Gastrocnemius medialis (tissue), 4 donors: Measurements from ENCODE around the gene CHRNA10. TPM values are rescaled to one million over a fixed set of nuclear protein-coding genes. Genes with fewer than 3 reads are reported as not detected.
A peak's percentile ranks its signal among the peaks of the same experiment; 100 is the strongest.

Experiments
- ATAC-seq, 2 donors: fragments of 150-250 bp; one replicate each; pipeline ENCODE4 v1.9.1; 2016
- DNase-seq, 2 donors: peaks; one replicate each; pipeline ENCODE4 v3.0.0-alpha.2; 2019
- H3K27ac ChIP-seq, 4 donors: fragments of 200-600 bp; sonication (generic); 1 replicate in 1 of 4; 2 replicates in 3 of 4; pipeline ENCODE4 v1.5.1; 2016 to 2018; ENCODE audit warnings: mild to moderate bottlenecking in 2 of 4, moderate library complexity in 1 of 4
- H3K27me3 ChIP-seq, 3 donors: fragments of 200-600 bp; sonication (generic) in 2 of 3; 1 replicate in 1 of 3; 2 replicates in 2 of 3; pipeline versions ENCODE4 v1.5.1 to v1.6.0; 2016 to 2019; ENCODE audit warnings: mild to moderate bottlenecking in 1 of 3, moderate library complexity in 1 of 3
- H3K36me3 ChIP-seq, 2 donors: fragments of 200-600 bp; sonication (generic) in 1 of 2; one replicate each; pipeline ENCODE4 v1.5.1; 2017 to 2018
- H3K4me1 ChIP-seq, 2 donors: fragments of 200-600 bp; sonication (generic) in 1 of 2; one replicate each; pipeline ENCODE4 v1.5.1; 2016 to 2017; ENCODE audit warnings: mild to moderate bottlenecking in 2 of 2
- H3K4me3 ChIP-seq, 4 donors: fragments of 200-600 bp; sonication (generic) in 3 of 4; 1 replicate in 1 of 4; 2 replicates in 3 of 4; pipeline ENCODE4 v1.5.1; 2016 to 2019; ENCODE audit warnings: mild to moderate bottlenecking in 2 of 4
- H3K9me3 ChIP-seq, 3 donors: fragments of 200-600 bp; sonication (generic) in 2 of 3; 1 replicate in 1 of 3; 2 replicates in 2 of 3; pipeline ENCODE4 v1.5.1; 2016 to 2019
- CTCF ChIP-seq, 5 experiments: fragments of 450-650 bp in 3 of 5; fragments of 200-600 bp in 2 of 5; sonication (generic) in 2 of 5; IDR thresholded peaks in 4 of 5; conservative IDR thresholded peaks in 1 of 5; 1 replicate in 4 of 5; 2 replicates in 1 of 5; pipeline ENCODE4 v1.5.1; 2016 to 2019; ENCODE audit warnings: antibody characterized with exemption in 5 of 5, mild to moderate bottlenecking in 3 of 5, moderate library complexity in 3 of 5
- POLR2A ChIP-seq, 2 donors: fragments of 450-650 bp; IDR thresholded peaks; one replicate each; pipeline ENCODE4 v1.6.1; 2017; ENCODE audit warnings: antibody characterized with exemption in 2 of 2, mild to moderate bottlenecking in 2 of 2, moderate library complexity in 2 of 2
- in situ Hi-C, 4 donors: fragments of 200-750 bp; cut with MboI; loops; one replicate each; pipeline versions ENCODE4 v1.15.0 to v1.8.0; 2017; ENCODE audit warnings: low sequenced_read_pairs in 4 of 4
- intact Hi-C: fragments of 100-400 bp; cut with DNase I; formaldehyde crosslinking; loops from one replicate; pipeline ENCODE4 v1.15.1; 2023; ENCODE audit warnings: low total_unique reads
- total RNA-seq, 4 donors: library from RNA; depleted of rRNA; stranded (reverse); fragments of >200 nt; gene quantifications; one replicate each; pipeline versions ENCODE4 v1.1.0 to v1.2.3, GENCODE V29; 2016

The CHRNA10 gene
- total RNA-seq, 4 donors from 2014 or later: 0.24 to 3.3 TPM; not detected in 2

- peak overlapping the region; percentile 67 to 88 (median 78) for H3K4me3 ChIP-seq
- TF ChIP-seq CTCF (IDR thresholded peaks at IDR 0.05 in 4 of 5, conservative IDR thresholded peaks at IDR 0.05 in 1 of 5) (no peak), POLR2A (IDR thresholded peaks at IDR 0.05) (peak; percentile 88 to 95)
- peaks cover 32 to 47% of the 10 kb centered on the region in 2 donors for H3K4me1 ChIP-seq
- intact Hi-C loops (loop anchor here (1.0 to 10.0 kb wide), 3 partner anchors 28 to 598 kb away; partner anchors contain the start of gene NUP98), in situ Hi-C loops (no loop called here)
- no peaks in the 10 kb centered on the region for H3K27me3 ChIP-seq
- H3K36me3 ChIP-seq: no peaks in the 10 kb centered on the region
- peak overlapping the region; percentile 97 to 100 (median 98) for H3K27ac ChIP-seq
- DNase-seq (peak; percentile 91 to 96), ATAC-seq (peak; percentile 67)
- H3K9me3 ChIP-seq: no peaks in the 10 kb centered on the region
These were observed 28.9 kb downstream of the CHRNA10 start for GRCh38 chr11:3642071-3642951.

- peak within 1 kb of the TSS; percentile 67 to 88 (median 78) for H3K4me3 ChIP-seq
- peaks cover 26 to 40% of the 10 kb centered on the region in 2 donors for H3K4me1 ChIP-seq
- no peaks in the 10 kb centered on the region for H3K36me3 ChIP-seq
- TF ChIP-seq CTCF (IDR thresholded peaks at IDR 0.05 in 4 of 5, conservative IDR thresholded peaks at IDR 0.05 in 1 of 5) (no peak), POLR2A (IDR thresholded peaks at IDR 0.05) (no peak)
- intact Hi-C loops: loop anchor here (1.0 to 10.0 kb wide), 3 partner anchors 27 to 597 kb away; partner anchors contain the start of gene NUP98
- H3K27ac ChIP-seq: peak within 1 kb of the TSS; percentile 97 to 100 (median 98)
- no peaks in the 10 kb centered on the region for H3K9me3 ChIP-seq
- DNase-seq: no peak
- ATAC-seq: peak in 1 of 2 donors; percentile 0
- in situ Hi-C loops: no loop called here
- no peaks in the 10 kb centered on the region for H3K27me3 ChIP-seq
These were observed 29.5 kb downstream of the CHRNA10 start, which contains the start of gene ART5 for GRCh38 chr11:3641701-3642070. Gene ART5 (minus strand): TSS chr11:3641992. CDS start chr11:3641862, 130 bp downstream.

- intact Hi-C loops: loop anchor here (10.0 kb wide), 1 partner anchor 596 kb away; no protein-coding TSS in a partner anchor
- no peak for ATAC-seq
- no peak for DNase-seq
- TF ChIP-seq CTCF (IDR thresholded peaks at IDR 0.05 in 4 of 5, conservative IDR thresholded peaks at IDR 0.05 in 1 of 5) (no peak), POLR2A (IDR thresholded peaks at IDR 0.05) (no peak)
- Histone ChIP-seq H3K27ac (peak overlapping the region; percentile 97 to 100 (median 98)), H3K9me3 (no peaks in the 10 kb centered on the region), H3K4me1 (peaks cover 22 to 35% of the 10 kb centered on the region in 2 donors), H3K4me3 (no peak overlapping the region), H3K27me3 (no peaks in the 10 kb centered on the region), H3K36me3 (no peaks in the 10 kb centered on the region)
- in situ Hi-C loops: no loop called here
These were observed 30.0 kb downstream of the CHRNA10 start for GRCh38 chr11:3641191-3641590.

GRCh38 chr11:3639841-3640240 is 31.3 kb downstream of the CHRNA10 start:
- no peak for TF ChIP-seq CTCF (IDR thresholded peaks at IDR 0.05 in 4 of 5, conservative IDR thresholded peaks at IDR 0.05 in 1 of 5)
- no peak for TF ChIP-seq POLR2A (IDR thresholded peaks at IDR 0.05)
- Histone ChIP-seq H3K36me3 (no peaks in the 10 kb centered on the region), H3K27me3 (no peaks in the 10 kb centered on the region), H3K9me3 (no peaks in the 10 kb centered on the region), H3K4me1 (peaks cover 22 to 23% of the 10 kb centered on the region in 2 donors), H3K27ac (peak overlapping the region in 1 of 4 donors; percentile 18), H3K4me3 (no peak overlapping the region)
- ATAC-seq: no peak
- in situ Hi-C loops: no loop called here
- DNase-seq: no peak
- intact Hi-C loops: loop anchor here (10.0 kb wide), 1 partner anchor 595 kb away; no protein-coding TSS in a partner anchor
